NK-92 (cell line): ENCODE results near the gene NDUFA11.

Experiments
- DNase-seq: peaks from one replicate; lab custom pipeline; 2025; ENCODE audit not compliant: unreplicated experiment; lab: John Stamatoyannopoulos, UW

Gene NDUFA11

GRCh38 chr19:5932609-5933262 is 29.1 kb upstream of the NDUFA11 start:
- DNase-seq = no peak

- DNase-seq = no peak
Observed at GRCh38 chr19:5932146-5932545, 28.6 kb upstream of the NDUFA11 start.

GRCh38 chr19:5931251-5931650 is 27.7 kb upstream of the NDUFA11 start:
- DNase-seq = no peak

DNA sequence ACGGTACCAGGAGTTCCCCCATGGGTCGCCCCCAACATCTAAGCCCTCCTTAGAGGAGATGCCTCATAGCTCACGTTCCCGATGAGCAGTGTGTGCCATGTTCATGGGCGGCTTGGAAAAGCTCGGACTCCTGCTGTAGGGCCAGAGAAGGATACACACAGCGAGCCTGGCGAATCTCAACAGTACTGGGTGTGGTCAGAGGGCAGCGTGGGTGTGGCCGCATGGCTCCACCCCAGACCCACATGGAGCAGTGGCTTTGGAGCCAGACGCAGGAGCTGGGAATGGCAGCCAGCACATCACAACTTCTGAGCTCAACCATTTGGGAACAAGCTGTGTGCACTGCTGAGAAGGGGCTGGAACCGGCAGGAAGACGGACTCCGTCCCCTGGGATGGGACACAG is 26.0 kb upstream of the NDUFA11 start:
- no peak for DNase-seq

DNA sequence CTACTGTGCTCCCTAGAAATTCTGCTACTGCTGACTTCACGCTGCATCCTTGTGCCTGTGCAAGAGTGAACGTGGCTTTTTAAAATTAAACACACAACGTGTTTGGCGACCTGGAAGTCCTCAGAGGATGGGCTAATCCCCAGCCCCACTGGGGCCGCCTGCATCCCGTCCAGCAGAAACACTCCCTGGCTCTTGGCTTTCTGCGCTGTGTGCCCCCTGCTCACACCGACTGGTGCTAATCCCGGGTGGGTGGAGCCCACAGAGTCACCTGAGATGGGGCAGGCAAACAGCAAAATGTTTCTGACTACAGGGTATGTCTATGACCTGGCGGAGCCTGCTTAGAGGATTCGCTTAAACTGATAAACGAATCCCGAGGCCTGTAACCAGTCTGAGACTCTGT is 25.6 kb upstream of the NDUFA11 start:
- DNase-seq = no peak

DNA sequence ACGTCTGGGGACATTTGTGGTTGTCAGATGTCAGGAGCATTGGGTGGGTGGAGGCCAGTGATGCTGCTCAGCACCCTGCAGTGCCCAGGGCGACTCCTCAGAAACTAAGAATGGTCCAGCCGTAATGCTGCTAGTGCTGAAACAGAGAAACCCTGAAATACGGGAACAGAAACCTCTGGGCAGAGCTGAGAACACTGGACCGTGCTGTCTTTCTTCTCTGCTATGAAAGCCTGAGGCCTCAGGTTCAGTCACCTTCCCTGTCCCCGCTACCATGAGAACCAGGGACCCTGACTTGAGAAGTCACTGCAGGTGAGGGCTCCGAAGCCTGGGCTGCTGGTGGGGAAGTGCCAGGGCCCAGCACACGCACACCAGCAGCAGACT is 23.8 kb upstream of the NDUFA11 start:
- no peak for DNase-seq

DNA sequence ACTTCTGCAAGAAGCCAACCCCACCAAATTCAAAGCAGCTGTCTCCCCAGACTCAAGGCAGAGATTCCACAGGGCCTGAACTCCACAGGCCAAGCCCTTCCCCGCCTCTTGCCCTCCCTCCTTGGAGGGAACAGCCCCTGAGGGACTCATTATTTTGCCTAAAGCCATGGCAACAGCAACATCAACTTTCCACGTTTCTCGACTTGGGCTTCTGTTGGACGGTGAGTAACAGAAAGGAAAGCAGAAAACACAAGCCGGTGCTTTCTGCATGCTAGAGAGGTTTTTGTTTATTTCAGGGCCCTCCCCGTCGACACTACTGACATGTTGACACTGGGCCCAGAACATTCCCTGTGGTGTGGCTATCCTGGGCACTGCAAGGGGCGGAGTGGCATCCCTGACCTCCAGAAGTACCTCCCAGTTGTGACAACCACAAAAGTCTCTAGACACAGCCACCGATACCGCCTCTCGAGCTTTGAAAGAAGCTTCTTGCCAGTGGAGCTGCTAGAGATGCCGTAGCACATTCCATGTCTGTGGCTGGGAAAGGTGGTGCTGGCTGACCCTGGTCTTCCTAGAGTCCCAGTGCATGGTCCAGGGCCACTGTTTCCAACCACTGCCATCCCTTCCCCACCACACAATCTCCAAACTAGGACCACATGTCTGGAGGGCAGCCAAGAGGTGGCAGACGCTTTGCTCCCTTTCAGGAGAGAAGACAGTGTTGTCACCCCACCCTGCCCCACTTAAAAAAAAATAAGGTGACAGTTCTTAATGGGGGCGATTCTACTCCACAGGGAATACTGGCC is 23.3 kb upstream of the NDUFA11 start:
- DNase-seq = no peak

DNA sequence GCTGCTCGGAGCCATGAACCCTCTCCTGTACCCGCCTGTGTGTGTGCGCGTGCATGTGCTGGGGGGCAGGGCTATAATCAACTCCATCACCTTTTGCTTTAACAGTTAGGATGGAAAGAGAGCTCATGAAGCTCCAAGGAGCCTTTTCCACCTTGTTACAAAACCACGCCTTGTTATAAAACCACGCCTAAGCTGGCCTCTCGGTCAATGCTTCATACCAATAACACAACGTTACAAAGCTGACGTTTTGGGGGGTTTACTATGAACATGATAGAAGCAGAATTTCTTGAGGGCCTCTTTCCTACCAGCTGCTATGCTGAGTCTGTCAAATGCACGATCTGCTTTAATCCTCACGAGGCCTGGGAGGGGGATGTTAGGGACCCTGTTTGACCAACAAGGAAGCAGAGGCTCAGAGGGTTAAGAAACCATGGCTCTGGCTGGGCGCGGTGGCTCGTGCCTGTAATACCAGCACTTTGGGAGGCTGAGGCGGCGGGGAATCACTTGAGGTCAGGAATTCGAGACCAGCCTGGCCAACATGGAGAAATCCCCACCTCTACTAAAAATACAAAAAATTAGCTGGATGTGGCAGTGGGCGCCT is 22.3 kb upstream of the NDUFA11 start:
- DNase-seq = no peak

GRCh38 chr19:5923356-5923755 is 19.8 kb upstream of the NDUFA11 start:
- DNase-seq = no peak

- DNase-seq = no peak
Observed at GRCh38 chr19:5922161-5922545, 18.6 kb upstream of the NDUFA11 start.

GRCh38 chr19:5921516-5922160 is 18.0 kb upstream of the NDUFA11 start:
- DNase-seq = no peak

GRCh38 chr19:5918463-5919079 is 15.0 kb upstream of the NDUFA11 start:
- no peak for DNase-seq

GRCh38 chr19:5917431-5918107 is 14.0 kb upstream of the NDUFA11 start:
- no peak for DNase-seq

DNA sequence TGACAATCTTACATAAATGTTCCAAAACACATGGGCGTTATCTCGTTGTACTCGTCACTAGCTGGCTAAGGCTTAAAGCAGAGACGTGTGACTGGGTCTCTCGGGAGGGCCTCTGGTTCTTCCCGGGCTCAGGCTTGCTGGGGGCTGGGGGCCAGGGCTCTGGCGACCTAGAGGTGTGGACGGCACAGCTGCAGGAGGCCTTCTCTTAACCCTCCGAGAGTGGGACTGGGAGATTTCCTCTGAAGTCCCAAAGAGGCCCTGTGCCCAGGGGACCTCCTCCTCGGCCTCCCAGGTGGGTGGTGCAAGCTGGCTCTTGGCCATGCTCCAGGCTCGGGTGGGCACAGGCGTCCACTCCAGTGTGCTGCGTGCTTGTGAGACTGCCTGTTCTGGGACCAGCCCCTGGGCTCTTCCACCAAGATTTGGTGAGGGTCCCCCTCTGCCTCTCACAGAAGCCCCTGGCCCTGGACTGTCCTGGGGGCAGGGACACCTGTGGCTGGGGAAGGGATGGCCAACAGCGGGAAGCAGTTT is 12.7 kb upstream of the NDUFA11 start:
- no peak for DNase-seq

GRCh38 chr19:5915782-5916165 is 12.2 kb upstream of the NDUFA11 start:
- DNase-seq = no peak

DNA sequence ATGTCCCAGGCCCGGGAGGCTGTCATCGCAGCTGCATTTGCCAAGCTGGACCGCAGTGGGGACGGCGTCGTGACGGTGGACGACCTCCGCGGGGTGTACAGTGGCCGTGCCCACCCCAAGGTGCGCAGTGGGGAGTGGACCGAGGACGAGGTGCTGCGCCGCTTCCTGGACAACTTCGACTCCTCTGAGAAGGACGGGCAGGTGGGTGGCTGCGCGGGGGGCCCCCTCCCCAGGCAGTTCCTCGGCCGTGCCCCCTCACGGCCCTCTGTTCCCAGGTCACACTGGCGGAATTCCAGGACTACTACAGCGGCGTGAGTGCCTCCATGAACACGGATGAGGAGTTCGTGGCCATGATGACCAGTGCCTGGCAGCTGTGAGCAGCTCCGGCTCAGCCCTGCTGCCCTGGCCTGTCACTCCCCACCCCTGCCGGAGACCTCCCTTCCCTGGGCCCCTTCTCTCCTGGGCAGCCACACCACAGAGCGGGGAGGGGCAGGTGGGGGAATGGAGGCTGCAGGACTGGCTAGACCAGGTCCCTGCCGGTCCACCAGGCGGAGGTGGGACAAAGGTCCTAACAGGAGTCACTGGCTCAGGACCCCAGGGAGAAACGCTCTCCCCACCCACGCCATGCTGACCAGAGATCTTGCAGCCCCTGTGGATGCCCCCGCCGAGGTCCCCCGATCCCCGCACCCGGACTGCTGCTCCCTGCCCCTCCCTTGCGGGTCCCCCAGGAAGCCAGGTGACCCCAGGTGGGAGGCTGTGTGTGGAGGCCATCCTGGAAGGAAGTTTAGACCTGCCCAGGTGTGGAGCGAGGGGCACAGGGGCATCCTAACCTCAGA is 11.6 kb upstream of the NDUFA11 start:
- DNase-seq = no peak

GRCh38 chr19:5914358-5914774 is 10.8 kb upstream of the NDUFA11 start:
- DNase-seq = no peak

GRCh38 chr19:5913739-5914357 is 10.3 kb upstream of the NDUFA11 start, which contains the start of gene CAPS:
TSS of gene CAPS (plus strand) at chr19:5914254. CDS start at chr19:5914407, 153 bp downstream.
- DNase-seq = no peak

DNA sequence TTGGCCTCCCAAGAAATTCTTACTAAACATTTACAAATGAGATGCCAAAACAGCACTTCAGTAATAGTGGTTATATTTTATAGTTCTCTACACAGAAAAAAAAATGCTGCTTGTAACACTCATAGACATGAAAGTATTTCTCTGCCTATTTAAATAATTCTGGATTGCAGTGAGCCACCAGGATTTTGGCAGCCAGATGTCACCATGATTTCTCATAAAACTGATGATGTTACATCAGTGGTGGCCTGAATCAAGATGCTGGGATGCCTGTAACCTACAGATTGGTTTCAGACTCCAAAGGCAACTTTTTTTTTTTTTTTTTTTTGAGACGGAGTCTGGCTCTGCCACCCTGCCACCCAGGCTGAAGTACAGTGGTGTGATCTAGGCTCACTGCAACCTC is 7.8 kb upstream of the NDUFA11 start:
- DNase-seq = no peak
